HCT116 (cell line): ENCODE results near the gene RNF220. TPM values are rescaled to one million over a fixed set of nuclear protein-coding genes. Genes with fewer than 3 reads are reported as not detected.

Experiments used
- ATAC-seq: fragments of 200-7000 bp; cut with Tn5 transposase; 2 replicates; pipeline ENCODE4 v1.9.1; 2020; ENCODE audit warnings: mild to moderate bottlenecking, moderate library complexity
- BruUV-seq: library from RNA; stranded (reverse); fragments of 400-500 nt; replicated peaks from 2 replicates; lab custom pipeline; 2021; lab: Mats Ljungman, UMichigan
- CTCF ChIA-PET: fragments of 300-600 bp; sonication (Branson Sonifier 250); formaldehyde crosslinking; loops from one replicate; lab custom pipeline; 2021; ENCODE audit warnings: antibody characterized with exemption; lab: Charles Lee
- POLR2A ChIA-PET: fragments of 300-600, 350-600 bp; sonication (Branson Sonifier 250); formaldehyde crosslinking; loops from one replicate; lab custom pipeline; 2021; ENCODE audit warnings: antibody characterized with exemption; lab: Charles Lee
- RAD21 ChIA-PET, 2 experiments: fragments of 300-600 bp; sonication (Branson Sonifier 250); formaldehyde crosslinking; loops; one replicate each; lab custom pipeline; 2023; ENCODE audit warnings: low total read pairs in 2 of 2; ENCODE audit not compliant: uncharacterized antibody in 2 of 2, unreplicated experiment in 2 of 2, low non-redundant PET in 1 of 2; lab: Charles Lee
- DNase-seq: peaks from one replicate; pipeline ENCODE4 v3.0.0-alpha.2; 2010; ENCODE audit warnings: low read depth, low spot score
- H2AFZ ChIP-seq: fragments of 200-600 bp; shearing (Covaris generic), sonication (generic); 2 replicates; pipeline ENCODE4 v1.6.1; 2017; ENCODE audit warnings: low read depth, mixed run types, mixed read lengths, antibody characterized with exemption, low read length; ENCODE audit not compliant: poor library complexity, severe bottlenecking
- H3K27ac ChIP-seq: 2 replicates; pipeline ENCODE4 v1.5.1; 2012; ENCODE audit warnings: low read depth, low read length
- H3K27me3 ChIP-seq: fragments of 200-600 bp; sonication (generic); 2 replicates; pipeline ENCODE4 v1.6.1; 2016; ENCODE audit warnings: mixed run types, low read length, mixed read lengths; ENCODE audit not compliant: insufficient read depth
- H3K36me3 ChIP-seq, 2 experiments: fragments of 200-500 bp in 1 of 2; fragments of 200-600 bp in 1 of 2; sonication (Bioruptor generic) in 1 of 2; sonication (generic) in 1 of 2; 2 replicates each; pipeline versions ENCODE4 v1.5.1 to v1.6.1; 2014 to 2016; ENCODE audit warnings: low read length in 2 of 2, inconsistent platforms in 1 of 2, mixed read lengths in 1 of 2, mixed run types in 1 of 2; ENCODE audit not compliant: insufficient read depth in 2 of 2, control insufficient read depth in 1 of 2
- H3K4me1 ChIP-seq, 2 experiments: fragments of 200-600 bp in 1 of 2; sonication (generic) in 1 of 2; 2 replicates each; pipeline versions ENCODE4 v1.5.1 to v1.6.1; 2012 to 2017; ENCODE audit warnings: low read length in 2 of 2, inconsistent platforms in 1 of 2, mild to moderate bottlenecking in 1 of 2, mixed read lengths in 1 of 2, mixed run types in 1 of 2, moderate library complexity in 1 of 2; ENCODE audit not compliant: insufficient read depth in 2 of 2, control insufficient read depth in 1 of 2
- H3K4me2 ChIP-seq: fragments of 200-600 bp; sonication (generic); 2 replicates; pipeline ENCODE4 v1.6.1; 2017; ENCODE audit warnings: mixed run types, low read length, mixed read lengths
- H3K4me3 ChIP-seq, 2 experiments: fragments of 200-600 bp in 1 of 2; sonication (generic) in 1 of 2; replicated peaks in 1 of 2; 2 replicates each; pipeline ENCODE4 v1.5.1; 2011 to 2016; ENCODE audit warnings: low read length in 2 of 2, control low read depth in 1 of 2, low read depth in 1 of 2, mild to moderate bottlenecking in 1 of 2, mixed read lengths in 1 of 2, mixed run types in 1 of 2
- H3K79me2 ChIP-seq: fragments of 200-600 bp; sonication (generic); 2 replicates; pipeline ENCODE4 v1.6.1; 2017; ENCODE audit warnings: mild to moderate bottlenecking, mixed run types, low read length, moderate library complexity, mixed read lengths; ENCODE audit not compliant: insufficient read depth
- H3K9ac ChIP-seq: fragments of 200-600 bp; sonication (generic); 2 replicates; pipeline ENCODE4 v1.6.1; 2016; ENCODE audit warnings: low read length, mixed read lengths
- H3K9me2 ChIP-seq: fragments of 200-600 bp; sonication (generic), shearing (Covaris generic); 2 replicates; pipeline ENCODE4 v1.6.1; 2017; ENCODE audit warnings: mixed run types, mild to moderate bottlenecking, moderate library complexity; ENCODE audit not compliant: insufficient read depth
- H3K9me3 ChIP-seq, 2 experiments: fragments of 200-500 bp in 1 of 2; fragments of 200-600 bp in 1 of 2; sonication (Bioruptor generic) in 1 of 2; sonication (generic) in 1 of 2; 2 replicates each; pipeline ENCODE4 v1.6.1; 2014 to 2017; ENCODE audit warnings: low read length in 2 of 2, mixed read lengths in 2 of 2, inconsistent platforms in 1 of 2, low read depth in 1 of 2, mild to moderate bottlenecking in 1 of 2, mixed run types in 1 of 2, moderate library complexity in 1 of 2; ENCODE audit not compliant: control insufficient read depth in 1 of 2, insufficient read depth in 1 of 2
- H4K20me1 ChIP-seq: fragments of 200-600 bp; sonication (generic), shearing (Covaris generic); 2 replicates; pipeline ENCODE4 v1.6.1; 2017; ENCODE audit warnings: mixed run types, mild to moderate bottlenecking, moderate library complexity; ENCODE audit not compliant: insufficient read depth
- CBX3 ChIP-seq: IDR thresholded peaks from 2 replicates; pipeline ENCODE4 v1.6.1; 2012; ENCODE audit warnings: low read depth
- CEBPB ChIP-seq: IDR thresholded peaks from 2 replicates; pipeline ENCODE4 v1.6.1; 2012; ENCODE audit warnings: low read depth
- ELF1 ChIP-seq: IDR thresholded peaks from 2 replicates; pipeline ENCODE4 v1.6.1; 2012; ENCODE audit warnings: low read depth, borderline replicate concordance
- EZH2 ChIP-seq: fragments of 200-600 bp; sonication (generic); IDR thresholded peaks from 2 replicates; pipeline ENCODE4 v1.6.1; 2017; ENCODE audit warnings: antibody characterized with exemption, mixed run types
- FOSL1 ChIP-seq: IDR thresholded peaks from 2 replicates; pipeline ENCODE4 v1.6.1; 2012; ENCODE audit warnings: low read depth
- JUND ChIP-seq: IDR thresholded peaks from 2 replicates; pipeline ENCODE4 v1.6.1; 2012
- POLR2A ChIP-seq: IDR thresholded peaks from 2 replicates; pipeline ENCODE4 v1.7.0; 2011; ENCODE audit warnings: borderline replicate concordance; ENCODE audit not compliant: insufficient read depth, insufficient read length; ENCODE audit errors: extremely low read depth
- RAD21 ChIP-seq: IDR thresholded peaks from 2 replicates; pipeline ENCODE4 v1.6.1; 2012; ENCODE audit warnings: low read depth, mild to moderate bottlenecking
- SIN3A ChIP-seq: IDR thresholded peaks from 2 replicates; pipeline ENCODE4 v1.6.1; 2012; ENCODE audit warnings: low read depth
- SRF ChIP-seq: IDR thresholded peaks from 2 replicates; pipeline ENCODE4 v1.6.1; 2012; ENCODE audit warnings: low read depth
- TCF7L2 ChIP-seq: IDR thresholded peaks from 2 replicates; pipeline ENCODE4 v1.7.0; 2011; ENCODE audit warnings: borderline replicate concordance, inconsistent platforms; ENCODE audit not compliant: insufficient read depth, insufficient read length; ENCODE audit errors: extremely low read depth
- ZFX ChIP-seq: fragments of 450-650 bp; IDR thresholded peaks from 2 replicates; pipeline ENCODE4 v1.6.1; 2017
- ZNF274 ChIP-seq: fragments of 200-500 bp; sonication (Bioruptor generic); IDR thresholded peaks from 2 replicates; pipeline ENCODE4 v1.6.1; 2014; ENCODE audit warnings: mild to moderate bottlenecking, low read depth, low read length, inconsistent platforms
- intact Hi-C: fragments of 100-400 bp; cut with micrococcal nuclease; formaldehyde crosslinking; loops from 2 replicates; pipeline ENCODE4 v1.10.0; 2022
- total RNA-seq: library from RNA; stranded (reverse); gene quantifications from one replicate; pipeline ENCODE4 v1.2.1, GENCODE V29; 2021; ENCODE audit not compliant: unreplicated experiment
- TF ChIP-seq, protein P1 (sequence below): IDR thresholded peaks from 2 replicates; pipeline ENCODE4 v1.6.1; 2012
- TF ChIP-seq, protein P2 (sequence below): IDR thresholded peaks from 2 replicates; pipeline ENCODE4 v1.6.1; 2012
- TF ChIP-seq, protein P3 (sequence below), 3 experiments: fragments of 200-600 bp in 1 of 3; sonication (generic) in 1 of 3; IDR thresholded peaks in 2 of 3; conservative IDR thresholded peaks in 1 of 3; 2 replicates each; pipeline ENCODE4 v1.5.1; 2012 to 2017; ENCODE audit warnings: low read depth in 2 of 3, low read length in 2 of 3, antibody characterized with exemption in 1 of 3, borderline replicate concordance in 1 of 3, control low read depth in 1 of 3, mild to moderate bottlenecking in 1 of 3, mixed read lengths in 1 of 3, mixed run types in 1 of 3, moderate library complexity in 1 of 3; ENCODE audit not compliant: insufficient read depth in 1 of 3
- TF ChIP-seq, protein P4 (sequence below): IDR thresholded peaks from 2 replicates; pipeline ENCODE4 v1.6.1; 2011; ENCODE audit warnings: mild to moderate bottlenecking, low read length, moderate library complexity; ENCODE audit not compliant: insufficient replicate concordance; ENCODE audit errors: extremely low read depth

RNF220 gene
- total RNA-seq, 1 experiment from 2014 or later, result 84.5 TPM

DNA sequence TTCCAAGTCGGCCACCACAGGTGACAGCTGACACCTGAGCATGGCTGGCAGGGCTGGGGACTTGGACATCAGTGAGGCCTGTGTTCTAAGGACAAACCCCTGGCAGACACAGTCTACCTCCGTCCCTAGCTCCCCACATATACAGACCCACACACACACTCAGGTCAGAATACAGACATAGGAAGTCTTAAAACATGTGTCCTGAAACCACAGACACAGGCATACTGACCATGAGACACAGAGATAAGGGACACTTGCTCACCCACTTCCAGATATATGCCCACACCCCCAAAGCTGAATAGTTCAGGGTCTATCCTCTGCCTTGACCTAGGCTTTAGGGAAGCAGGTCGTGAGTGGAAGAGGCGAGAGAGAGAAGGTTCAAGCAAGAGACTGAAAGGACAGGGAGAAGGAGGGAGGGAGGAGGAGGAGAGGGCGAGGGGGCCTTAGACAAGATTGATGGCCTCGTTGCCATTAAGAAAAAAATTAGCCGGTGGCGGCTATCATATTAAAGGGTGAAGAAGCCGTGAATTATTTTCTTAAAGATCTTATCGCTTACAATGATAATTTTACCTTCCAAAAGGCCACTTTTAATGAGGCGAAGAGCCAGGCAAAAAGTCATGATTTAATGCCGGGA lies 219.3 kb downstream of the RNF220 start:
- Histone ChIP-seq H3K4me1 (no peaks in the 10 kb centered on the region; a peak in 1 of 4 replicates), H3K27ac (no peak overlapping the region), H3K9ac (no peak overlapping the region), H3K27me3 (no peaks in the 10 kb centered on the region), H4K20me1 (no peaks in the 10 kb centered on the region), H3K9me3 (no peaks in the 10 kb centered on the region), H2AFZ (no peak overlapping the region), H3K4me3 (no peak overlapping the region), H3K36me3 (no peaks in the 10 kb centered on the region), H3K79me2 (no peaks in the 10 kb centered on the region), H3K4me2 (no peak overlapping the region), H3K9me2 (no peaks in the 10 kb centered on the region)
- intact Hi-C loops, result no loop called here
- ChIA-PET POLR2A (no interaction called here), CTCF (interaction anchor here (1.2 kb wide), 1 partner anchor 28 kb away, joined by 3 read pairs; no protein-coding TSS in a partner anchor), RAD21 (no interaction called here)
- DNase-seq, result no peak
- no peak for TF ChIP-seq SRF
- TF ChIP-seq, protein P1, sequence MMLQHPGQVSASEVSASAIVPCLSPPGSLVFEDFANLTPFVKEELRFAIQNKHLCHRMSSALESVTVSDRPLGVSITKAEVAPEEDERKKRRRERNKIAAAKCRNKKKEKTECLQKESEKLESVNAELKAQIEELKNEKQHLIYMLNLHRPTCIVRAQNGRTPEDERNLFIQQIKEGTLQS, result no peak
- TF ChIP-seq, protein P2, sequence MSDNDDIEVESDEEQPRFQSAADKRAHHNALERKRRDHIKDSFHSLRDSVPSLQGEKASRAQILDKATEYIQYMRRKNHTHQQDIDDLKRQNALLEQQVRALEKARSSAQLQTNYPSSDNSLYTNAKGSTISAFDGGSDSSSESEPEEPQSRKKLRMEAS, result no peak
- no peak for TF ChIP-seq SIN3A
- no peak for TF ChIP-seq POLR2A
- TF ChIP-seq ZNF274, result no peak
- no peak for TF ChIP-seq ELF1
- TF ChIP-seq FOSL1, result no peak
- no peak for TF ChIP-seq CBX3
- TF ChIP-seq, protein P3, sequence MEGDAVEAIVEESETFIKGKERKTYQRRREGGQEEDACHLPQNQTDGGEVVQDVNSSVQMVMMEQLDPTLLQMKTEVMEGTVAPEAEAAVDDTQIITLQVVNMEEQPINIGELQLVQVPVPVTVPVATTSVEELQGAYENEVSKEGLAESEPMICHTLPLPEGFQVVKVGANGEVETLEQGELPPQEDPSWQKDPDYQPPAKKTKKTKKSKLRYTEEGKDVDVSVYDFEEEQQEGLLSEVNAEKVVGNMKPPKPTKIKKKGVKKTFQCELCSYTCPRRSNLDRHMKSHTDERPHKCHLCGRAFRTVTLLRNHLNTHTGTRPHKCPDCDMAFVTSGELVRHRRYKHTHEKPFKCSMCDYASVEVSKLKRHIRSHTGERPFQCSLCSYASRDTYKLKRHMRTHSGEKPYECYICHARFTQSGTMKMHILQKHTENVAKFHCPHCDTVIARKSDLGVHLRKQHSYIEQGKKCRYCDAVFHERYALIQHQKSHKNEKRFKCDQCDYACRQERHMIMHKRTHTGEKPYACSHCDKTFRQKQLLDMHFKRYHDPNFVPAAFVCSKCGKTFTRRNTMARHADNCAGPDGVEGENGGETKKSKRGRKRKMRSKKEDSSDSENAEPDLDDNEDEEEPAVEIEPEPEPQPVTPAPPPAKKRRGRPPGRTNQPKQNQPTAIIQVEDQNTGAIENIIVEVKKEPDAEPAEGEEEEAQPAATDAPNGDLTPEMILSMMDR (IDR thresholded peaks at IDR 0.05 in 2 of 3, conservative IDR thresholded peaks at IDR 0.05 in 1 of 3; ENCODE audit: borderline replicate concordance in 1 of 3, insufficient read depth in 1 of 3, low read depth in 2 of 3, low read length in 2 of 3), result no peak
- TF ChIP-seq, protein P4, sequence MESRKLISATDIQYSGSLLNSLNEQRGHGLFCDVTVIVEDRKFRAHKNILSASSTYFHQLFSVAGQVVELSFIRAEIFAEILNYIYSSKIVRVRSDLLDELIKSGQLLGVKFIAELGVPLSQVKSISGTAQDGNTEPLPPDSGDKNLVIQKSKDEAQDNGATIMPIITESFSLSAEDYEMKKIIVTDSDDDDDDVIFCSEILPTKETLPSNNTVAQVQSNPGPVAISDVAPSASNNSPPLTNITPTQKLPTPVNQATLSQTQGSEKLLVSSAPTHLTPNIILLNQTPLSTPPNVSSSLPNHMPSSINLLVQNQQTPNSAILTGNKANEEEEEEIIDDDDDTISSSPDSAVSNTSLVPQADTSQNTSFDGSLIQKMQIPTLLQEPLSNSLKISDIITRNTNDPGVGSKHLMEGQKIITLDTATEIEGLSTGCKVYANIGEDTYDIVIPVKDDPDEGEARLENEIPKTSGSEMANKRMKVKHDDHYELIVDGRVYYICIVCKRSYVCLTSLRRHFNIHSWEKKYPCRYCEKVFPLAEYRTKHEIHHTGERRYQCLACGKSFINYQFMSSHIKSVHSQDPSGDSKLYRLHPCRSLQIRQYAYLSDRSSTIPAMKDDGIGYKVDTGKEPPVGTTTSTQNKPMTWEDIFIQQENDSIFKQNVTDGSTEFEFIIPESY, result no peak
- no peak for TF ChIP-seq ZFX
- no peak for TF ChIP-seq TCF7L2
- TF ChIP-seq RAD21, result no peak
- TF ChIP-seq CEBPB, result no peak
- TF ChIP-seq JUND, result no peak
- TF ChIP-seq EZH2, result no peak
- ATAC-seq, result no peak
- no TSS peak for BruUV-seq
